Measurements from ENCODE around the gene ZSWIM7. TPM values are rescaled to one million over a fixed set of nuclear protein-coding genes. Genes with fewer than 3 reads are reported as not detected.

The ZSWIM7 gene
- total RNA-seq, 4 donors from 2014 or later = 3.7 to 13.4 (median 10.3) TPM

- Histone ChIP-seq H3K27ac (peak overlapping the region; percentile 95 to 99 (median 98)), H3K36me3 (peaks cover 0 to 51% (median 25%) of the 10 kb centered on the region in 3 donors), H3K4me1 (peaks cover 6 to 34% (median 12%) of the 10 kb centered on the region in 3 donors), H3K27me3 (no peaks in the 10 kb centered on the region), H3K4me3 (peak overlapping the region; percentile 78 to 94 (median 78)), H3K9me3 (no peaks in the 10 kb centered on the region)
- no peak for DNase-seq
- intact Hi-C loops (cut with DNase I) = loop anchor here (10.0 kb wide), 1 partner anchor 175 kb away; no protein-coding TSS in a partner anchor
- TF ChIP-seq POLR2A (IDR thresholded peaks at IDR 0.05) (no peak), CTCF (IDR thresholded peaks at IDR 0.05) (no peak)
- 2 to 3% methylated on average over 12 to 43 of the region's 64 CpGs for WGBS, 2 donors
These were observed 697 bp upstream of the ZSWIM7 start for GRCh38 chr17:15999974-16000827.

- Histone ChIP-seq H3K4me3 (peak overlapping the region in 2 of 4 donors; percentile 79 to 94), H3K9me3 (no peaks in the 10 kb centered on the region), H3K4me1 (peaks cover 6 to 34% (median 12%) of the 10 kb centered on the region in 3 donors), H3K27ac (peak overlapping the region in 3 of 4 donors; percentile 98 to 99 (median 98)), H3K27me3 (no peaks in the 10 kb centered on the region), H3K36me3 (peaks cover 0 to 41% (median 11%) of the 10 kb centered on the region in 3 donors)
- DNase-seq = no peak
- 65% methylated on average over 4 of the region's 4 CpGs for WGBS, 2 donors
- TF ChIP-seq CTCF (IDR thresholded peaks at IDR 0.05) = no peak
- no peak for TF ChIP-seq POLR2A (IDR thresholded peaks at IDR 0.05)
- intact Hi-C loops (cut with DNase I) = loop anchor here (10.0 kb wide), 1 partner anchor 173 kb away; no protein-coding TSS in a partner anchor
These were observed 1.4 kb downstream of the ZSWIM7 start for GRCh38 chr17:15998031-15998562.

GRCh38 chr17:15996322-15996721 lies 3.2 kb downstream of the ZSWIM7 start:
- Histone ChIP-seq H3K27ac (no peak overlapping the region), H3K4me3 (no peak overlapping the region), H3K9me3 (no peaks in the 10 kb centered on the region), H3K36me3 (peaks cover 0 to 35% (median 0%) of the 10 kb centered on the region in 3 donors), H3K4me1 (peaks cover 6 to 26% (median 9%) of the 10 kb centered on the region in 3 donors), H3K27me3 (no peaks in the 10 kb centered on the region)
- no peak for DNase-seq
- TF ChIP-seq POLR2A (IDR thresholded peaks at IDR 0.05) (no peak), CTCF (IDR thresholded peaks at IDR 0.05) (no peak)
- 65 to 89% methylated on average over 3 to 5 of the region's 6 CpGs for WGBS, 2 donors
- intact Hi-C loops (cut with DNase I) = loop anchor here (10.0 kb wide), 1 partner anchor 172 kb away; no protein-coding TSS in a partner anchor

GRCh38 chr17:15981646-15982580 lies 17.6 kb downstream of the ZSWIM7 start:
- 55 to 63% methylated on average over 5 of the region's 5 CpGs for WGBS, 2 donors
- H3K27ac ChIP-seq = no peak overlapping the region
- H3K4me3 ChIP-seq = no peak overlapping the region
- peaks cover 0 to 85% (median 12%) of the 10 kb centered on the region in 3 donors for H3K36me3 ChIP-seq
- intact Hi-C loops (cut with DNase I) = no loop called here
- H3K27me3 ChIP-seq = no peaks in the 10 kb centered on the region
- no peak for TF ChIP-seq CTCF (IDR thresholded peaks at IDR 0.05)
- no peak for TF ChIP-seq POLR2A (IDR thresholded peaks at IDR 0.05)
- H3K4me1 ChIP-seq = peaks cover 0 to 4% (median 0%) of the 10 kb centered on the region in 3 donors
- no peak for DNase-seq
- no peaks in the 10 kb centered on the region for H3K9me3 ChIP-seq
